ENCODE results near the gene TMCC2. TPM values are rescaled to one million over a fixed set of nuclear protein-coding genes. Genes with fewer than 3 reads are reported as not detected.
A peak's percentile ranks its signal among the peaks of the same experiment; 100 is the strongest.

Gene TMCC2
- total RNA-seq, 1 experiment from 2014 or later: 3.1 TPM

DNA sequence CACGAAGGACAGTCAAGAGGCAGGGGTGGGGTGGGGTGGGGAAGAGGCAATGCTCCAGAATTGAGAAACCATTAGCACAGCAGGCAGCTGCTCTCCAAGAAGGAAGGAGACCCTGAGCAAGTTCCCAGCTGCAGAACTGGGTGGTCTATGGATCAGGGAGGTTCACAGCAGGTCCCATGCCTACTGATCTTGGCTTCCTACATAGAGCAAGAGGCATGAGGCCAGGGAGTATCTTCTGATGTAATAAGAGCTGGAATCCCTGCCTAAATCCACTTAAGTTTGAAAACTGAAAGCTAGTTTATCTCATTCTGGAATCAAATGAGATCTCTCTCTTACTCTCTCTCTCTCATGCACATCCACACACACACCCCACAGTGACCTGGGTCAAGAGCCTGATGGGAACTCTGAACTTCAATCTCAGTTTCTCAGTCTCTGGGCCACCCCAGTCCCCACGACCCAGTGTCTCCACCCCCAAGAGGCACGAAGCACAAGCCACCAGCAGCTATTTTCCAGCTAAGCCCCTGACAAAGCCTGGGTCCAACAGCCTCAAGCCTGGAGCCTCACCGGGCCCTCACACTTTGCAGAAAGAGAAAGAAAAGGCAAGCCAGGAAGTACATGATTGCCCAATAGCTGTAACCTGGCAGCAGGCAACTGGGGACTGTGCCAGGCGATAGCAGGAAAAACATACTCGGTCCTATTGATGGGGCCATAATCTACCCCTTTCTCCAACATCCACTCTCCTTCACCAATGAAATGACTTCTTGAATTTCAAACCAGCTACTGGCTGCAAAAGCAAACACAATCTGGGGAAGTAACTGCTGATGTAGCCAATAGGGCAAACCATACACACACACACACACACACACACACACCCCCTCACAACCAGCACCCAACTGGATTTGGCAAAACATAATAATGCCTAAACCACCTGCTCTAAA lies 91.6 kb downstream of the TMCC2 start:
- intact Hi-C loops (cut with micrococcal nuclease; ENCODE audit: unreplicated experiment): no loop called here
- Histone ChIP-seq H3K36me3 (ENCODE audit: control insufficient read depth, insufficient read depth, low read length) (no peaks in the 10 kb centered on the region), H3K4me3 (ENCODE audit: low read depth in 2 of 2, low read length in 2 of 2) (peak overlapping the region; percentile 88 to 89), H3K27me3 (ENCODE audit: control insufficient read depth, insufficient read depth, low read length) (no peaks in the 10 kb centered on the region), H3K9me3 (ENCODE audit: control insufficient read depth, insufficient read depth, low read depth, low read length) (no peaks in the 10 kb centered on the region), H3K4me1 (ENCODE audit: control insufficient read depth, insufficient read depth, low read length) (peaks cover 49% of the 10 kb centered on the region), H3K27ac (ENCODE audit: low read length) (peak overlapping the region; percentile 72)
- ATAC-seq: peak; percentile 5
- TF ChIP-seq, protein P1, sequence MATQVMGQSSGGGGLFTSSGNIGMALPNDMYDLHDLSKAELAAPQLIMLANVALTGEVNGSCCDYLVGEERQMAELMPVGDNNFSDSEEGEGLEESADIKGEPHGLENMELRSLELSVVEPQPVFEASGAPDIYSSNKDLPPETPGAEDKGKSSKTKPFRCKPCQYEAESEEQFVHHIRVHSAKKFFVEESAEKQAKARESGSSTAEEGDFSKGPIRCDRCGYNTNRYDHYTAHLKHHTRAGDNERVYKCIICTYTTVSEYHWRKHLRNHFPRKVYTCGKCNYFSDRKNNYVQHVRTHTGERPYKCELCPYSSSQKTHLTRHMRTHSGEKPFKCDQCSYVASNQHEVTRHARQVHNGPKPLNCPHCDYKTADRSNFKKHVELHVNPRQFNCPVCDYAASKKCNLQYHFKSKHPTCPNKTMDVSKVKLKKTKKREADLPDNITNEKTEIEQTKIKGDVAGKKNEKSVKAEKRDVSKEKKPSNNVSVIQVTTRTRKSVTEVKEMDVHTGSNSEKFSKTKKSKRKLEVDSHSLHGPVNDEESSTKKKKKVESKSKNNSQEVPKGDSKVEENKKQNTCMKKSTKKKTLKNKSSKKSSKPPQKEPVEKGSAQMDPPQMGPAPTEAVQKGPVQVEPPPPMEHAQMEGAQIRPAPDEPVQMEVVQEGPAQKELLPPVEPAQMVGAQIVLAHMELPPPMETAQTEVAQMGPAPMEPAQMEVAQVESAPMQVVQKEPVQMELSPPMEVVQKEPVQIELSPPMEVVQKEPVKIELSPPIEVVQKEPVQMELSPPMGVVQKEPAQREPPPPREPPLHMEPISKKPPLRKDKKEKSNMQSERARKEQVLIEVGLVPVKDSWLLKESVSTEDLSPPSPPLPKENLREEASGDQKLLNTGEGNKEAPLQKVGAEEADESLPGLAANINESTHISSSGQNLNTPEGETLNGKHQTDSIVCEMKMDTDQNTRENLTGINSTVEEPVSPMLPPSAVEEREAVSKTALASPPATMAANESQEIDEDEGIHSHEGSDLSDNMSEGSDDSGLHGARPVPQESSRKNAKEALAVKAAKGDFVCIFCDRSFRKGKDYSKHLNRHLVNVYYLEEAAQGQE (IDR thresholded peaks at IDR 0.05; ENCODE audit: insufficient read depth in 1 of 2, low read depth in 2 of 2, low read length in 1 of 2): no peak
- TF ChIP-seq TCF7L2 (IDR thresholded peaks at IDR 0.05; ENCODE audit: low read depth, low read length) (peak; percentile 80), POLR2AphosphoS5 (IDR thresholded peaks at IDR 0.05; ENCODE audit: low read depth, low read length) (no peak)
- TF ChIP-seq, protein P2, sequence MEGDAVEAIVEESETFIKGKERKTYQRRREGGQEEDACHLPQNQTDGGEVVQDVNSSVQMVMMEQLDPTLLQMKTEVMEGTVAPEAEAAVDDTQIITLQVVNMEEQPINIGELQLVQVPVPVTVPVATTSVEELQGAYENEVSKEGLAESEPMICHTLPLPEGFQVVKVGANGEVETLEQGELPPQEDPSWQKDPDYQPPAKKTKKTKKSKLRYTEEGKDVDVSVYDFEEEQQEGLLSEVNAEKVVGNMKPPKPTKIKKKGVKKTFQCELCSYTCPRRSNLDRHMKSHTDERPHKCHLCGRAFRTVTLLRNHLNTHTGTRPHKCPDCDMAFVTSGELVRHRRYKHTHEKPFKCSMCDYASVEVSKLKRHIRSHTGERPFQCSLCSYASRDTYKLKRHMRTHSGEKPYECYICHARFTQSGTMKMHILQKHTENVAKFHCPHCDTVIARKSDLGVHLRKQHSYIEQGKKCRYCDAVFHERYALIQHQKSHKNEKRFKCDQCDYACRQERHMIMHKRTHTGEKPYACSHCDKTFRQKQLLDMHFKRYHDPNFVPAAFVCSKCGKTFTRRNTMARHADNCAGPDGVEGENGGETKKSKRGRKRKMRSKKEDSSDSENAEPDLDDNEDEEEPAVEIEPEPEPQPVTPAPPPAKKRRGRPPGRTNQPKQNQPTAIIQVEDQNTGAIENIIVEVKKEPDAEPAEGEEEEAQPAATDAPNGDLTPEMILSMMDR (IDR thresholded peaks at IDR 0.05): no peak
- ChIA-PET CTCF (interaction anchor here (0.7 to 1.1 kb wide), 3 partner anchors 16 to 47 kb away, joined by 3 to 5 read pairs (median 4); no protein-coding TSS in a partner anchor), POLR2A (interaction anchor here (0.6 to 0.7 kb wide), 2 partner anchors 21 to 34 kb away, joined by 3 to 8 read pairs; no protein-coding TSS in a partner anchor)
- no peak for DNase-seq (ENCODE audit: low read depth, low spot score)
- BruUV-seq (replicated peaks): no TSS peak
- in situ Hi-C loops (cut with HindIII; ENCODE audit: low pct_unique_long_range_greater_than_20kb, low sequenced_read_pairs): no loop called here

DNA sequence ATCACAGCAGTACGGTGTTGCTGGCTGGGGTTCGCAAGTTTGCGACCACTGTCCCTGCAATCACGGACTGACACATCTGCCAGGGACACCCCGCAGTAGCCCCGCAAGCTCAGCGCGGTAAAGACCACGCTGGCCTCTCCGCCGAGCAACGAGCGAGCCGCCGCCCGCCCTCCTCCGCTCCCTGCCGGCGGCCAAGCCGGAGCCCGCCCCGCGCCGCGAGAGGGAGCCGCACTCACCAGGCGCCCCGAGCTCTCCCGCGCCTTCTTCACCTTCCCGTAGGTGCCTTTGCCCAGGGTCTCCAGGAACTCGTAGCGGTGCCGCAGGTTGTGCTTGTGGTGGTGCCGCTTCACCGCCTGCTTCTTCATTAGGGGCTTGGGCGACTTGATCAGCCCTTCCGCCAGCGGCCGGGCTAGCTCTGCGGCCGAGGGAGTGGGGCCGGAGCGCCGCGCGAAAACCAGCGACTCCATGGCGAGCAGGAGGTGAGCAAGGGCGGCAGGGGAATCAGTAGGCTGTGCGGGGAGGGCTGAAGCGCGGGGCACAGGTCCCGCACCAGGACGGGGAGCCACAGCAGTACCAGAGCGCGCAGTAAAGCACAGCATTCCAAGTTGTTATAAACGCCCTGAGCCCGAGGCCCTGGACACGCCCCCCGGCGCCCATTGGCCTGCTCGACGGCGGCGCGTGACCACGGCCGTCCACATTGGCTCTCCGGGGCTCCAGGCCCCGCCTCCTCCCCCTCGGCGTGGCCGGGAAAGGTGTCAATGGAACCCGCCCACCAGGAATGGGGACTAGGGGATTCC lies 93.6 kb downstream of the TMCC2 start, which contains the start of gene NUAK2:
Gene NUAK2, minus strand, starts transcription at position 584 of the 797 bp plus-strand sequence. Its CDS starts 117 bp downstream, at position 467.
- in situ Hi-C loops (cut with HindIII; ENCODE audit: low pct_unique_long_range_greater_than_20kb, low sequenced_read_pairs): no loop called here
- no peaks in the 10 kb centered on the region for H3K9me3 ChIP-seq (ENCODE audit: control insufficient read depth, insufficient read depth, low read depth, low read length)
- POLR2A ChIA-PET: interaction anchor here (0.6 to 0.7 kb wide), 2 partner anchors 20 to 145 kb away, joined by 3 to 6 read pairs; no protein-coding TSS in a partner anchor

More for the DNA sequence above, 93.6 kb downstream of the TMCC2 start, which contains the start of gene NUAK2:
- CTCF ChIA-PET: interaction anchor here (0.5 to 1.7 kb wide), 6 partner anchors 16 to 336 kb away, joined by 3 to 19 read pairs (median 4); no protein-coding TSS in a partner anchor
- intact Hi-C loops (cut with micrococcal nuclease; ENCODE audit: unreplicated experiment): no loop called here
- BruUV-seq (replicated peaks): no TSS peak
- H3K27me3 ChIP-seq (ENCODE audit: control insufficient read depth, insufficient read depth, low read length): no peaks in the 10 kb centered on the region
- peak within 1 kb of the TSS; percentile 88 to 89 for H3K4me3 ChIP-seq (ENCODE audit: low read depth in 2 of 2, low read length in 2 of 2)
- H3K4me1 ChIP-seq (ENCODE audit: control insufficient read depth, insufficient read depth, low read length): peaks cover 40% of the 10 kb centered on the region
- peak within 1 kb of the TSS; percentile 72 for H3K27ac ChIP-seq (ENCODE audit: low read length)
- ATAC-seq (peak; percentile 89), DNase-seq (ENCODE audit: low read depth, low spot score) (no peak)
- TF ChIP-seq, protein P2 (IDR thresholded peaks at IDR 0.05): peak; percentile 58; the same call in 1 of the 2 replicates
- TF ChIP-seq POLR2AphosphoS5 (IDR thresholded peaks at IDR 0.05; ENCODE audit: low read depth, low read length) (peak; percentile 85), SIN3A (IDR thresholded peaks at IDR 0.05; ENCODE audit: borderline replicate concordance, insufficient read depth, low read depth, low read length) (no peak)
- H3K36me3 ChIP-seq (ENCODE audit: control insufficient read depth, insufficient read depth, low read length): no peaks in the 10 kb centered on the region
